Liver (tissue), 3 donors: ENCODE data around the gene ZNF334.

Experiments used
- EGR1 ChIP-seq, 2 donors: IDR thresholded peaks; 2 replicates each; pipeline ENCODE4 v1.6.1; 2016 to 2018; ENCODE audit warnings: antibody characterized with exemption in 2 of 2, low read depth in 2 of 2
- JUND ChIP-seq, 2 donors: IDR thresholded peaks; 2 replicates each; pipeline ENCODE4 v1.6.1; 2016; ENCODE audit warnings: antibody characterized with exemption in 2 of 2
- NR2F2 ChIP-seq: IDR thresholded peaks from 2 replicates; pipeline ENCODE4 v1.6.1; 2016; ENCODE audit warnings: antibody characterized with exemption
- RAD21 ChIP-seq, 2 donors: IDR thresholded peaks; 2 replicates each; pipeline ENCODE4 v1.6.1; 2016; ENCODE audit warnings: antibody characterized with exemption in 2 of 2, mild to moderate bottlenecking in 2 of 2
- TF ChIP-seq, protein P1 (sequence below): fragments of 150-350 bp; IDR thresholded peaks from 2 replicates; pipeline ENCODE4 v1.5.1; 2017; ENCODE audit warnings: improper control_type of control experiment, low read depth, low read length; ENCODE audit not compliant: missing input control
- TF ChIP-seq, protein P2 (sequence below): IDR thresholded peaks from 2 replicates; pipeline ENCODE4 v1.6.1; 2016; ENCODE audit warnings: antibody characterized with exemption
- TF ChIP-seq, protein P3 (sequence below): IDR thresholded peaks from 2 replicates; pipeline ENCODE4 v1.6.1; 2016; ENCODE audit warnings: antibody characterized with exemption
- TF ChIP-seq, protein P4 (sequence below): IDR thresholded peaks from 2 replicates; pipeline ENCODE4 v1.6.1; 2016; ENCODE audit warnings: antibody characterized with exemption, mild to moderate bottlenecking
- donor health status: healthy.
- donor health status: healthy.

DNA sequence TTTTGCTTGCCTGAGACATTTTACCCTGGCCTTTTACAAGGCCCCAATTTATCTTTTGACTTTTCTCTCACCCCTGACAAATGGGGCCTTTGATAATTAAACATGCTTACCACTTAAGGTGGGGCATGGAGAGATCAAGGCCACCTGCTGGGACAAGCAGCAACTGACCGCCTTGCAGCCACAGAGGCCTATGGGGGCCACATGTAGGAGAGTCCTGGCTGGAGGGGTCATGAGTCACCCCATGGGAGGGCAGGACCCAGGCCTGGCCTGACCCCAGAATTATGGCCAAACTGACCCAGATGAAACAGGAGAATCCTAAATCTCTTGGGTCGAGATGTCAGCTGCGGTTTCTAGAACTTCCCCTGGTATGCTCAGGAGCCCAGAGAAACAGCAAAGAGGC lies 45.6 kb upstream of the ZNF334 start:
- TF ChIP-seq, protein P1, sequence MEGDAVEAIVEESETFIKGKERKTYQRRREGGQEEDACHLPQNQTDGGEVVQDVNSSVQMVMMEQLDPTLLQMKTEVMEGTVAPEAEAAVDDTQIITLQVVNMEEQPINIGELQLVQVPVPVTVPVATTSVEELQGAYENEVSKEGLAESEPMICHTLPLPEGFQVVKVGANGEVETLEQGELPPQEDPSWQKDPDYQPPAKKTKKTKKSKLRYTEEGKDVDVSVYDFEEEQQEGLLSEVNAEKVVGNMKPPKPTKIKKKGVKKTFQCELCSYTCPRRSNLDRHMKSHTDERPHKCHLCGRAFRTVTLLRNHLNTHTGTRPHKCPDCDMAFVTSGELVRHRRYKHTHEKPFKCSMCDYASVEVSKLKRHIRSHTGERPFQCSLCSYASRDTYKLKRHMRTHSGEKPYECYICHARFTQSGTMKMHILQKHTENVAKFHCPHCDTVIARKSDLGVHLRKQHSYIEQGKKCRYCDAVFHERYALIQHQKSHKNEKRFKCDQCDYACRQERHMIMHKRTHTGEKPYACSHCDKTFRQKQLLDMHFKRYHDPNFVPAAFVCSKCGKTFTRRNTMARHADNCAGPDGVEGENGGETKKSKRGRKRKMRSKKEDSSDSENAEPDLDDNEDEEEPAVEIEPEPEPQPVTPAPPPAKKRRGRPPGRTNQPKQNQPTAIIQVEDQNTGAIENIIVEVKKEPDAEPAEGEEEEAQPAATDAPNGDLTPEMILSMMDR = no peak
- TF ChIP-seq, protein P2, sequence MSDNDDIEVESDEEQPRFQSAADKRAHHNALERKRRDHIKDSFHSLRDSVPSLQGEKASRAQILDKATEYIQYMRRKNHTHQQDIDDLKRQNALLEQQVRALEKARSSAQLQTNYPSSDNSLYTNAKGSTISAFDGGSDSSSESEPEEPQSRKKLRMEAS = no peak
- TF ChIP-seq RAD21 (IDR thresholded peaks at IDR 0.05) (no peak), JUND (IDR thresholded peaks at IDR 0.05) (no peak), EGR1 (IDR thresholded peaks at IDR 0.05; ENCODE audit: low read depth in 2 of 2) (no peak), NR2F2 (no peak)
- TF ChIP-seq, protein P3, sequence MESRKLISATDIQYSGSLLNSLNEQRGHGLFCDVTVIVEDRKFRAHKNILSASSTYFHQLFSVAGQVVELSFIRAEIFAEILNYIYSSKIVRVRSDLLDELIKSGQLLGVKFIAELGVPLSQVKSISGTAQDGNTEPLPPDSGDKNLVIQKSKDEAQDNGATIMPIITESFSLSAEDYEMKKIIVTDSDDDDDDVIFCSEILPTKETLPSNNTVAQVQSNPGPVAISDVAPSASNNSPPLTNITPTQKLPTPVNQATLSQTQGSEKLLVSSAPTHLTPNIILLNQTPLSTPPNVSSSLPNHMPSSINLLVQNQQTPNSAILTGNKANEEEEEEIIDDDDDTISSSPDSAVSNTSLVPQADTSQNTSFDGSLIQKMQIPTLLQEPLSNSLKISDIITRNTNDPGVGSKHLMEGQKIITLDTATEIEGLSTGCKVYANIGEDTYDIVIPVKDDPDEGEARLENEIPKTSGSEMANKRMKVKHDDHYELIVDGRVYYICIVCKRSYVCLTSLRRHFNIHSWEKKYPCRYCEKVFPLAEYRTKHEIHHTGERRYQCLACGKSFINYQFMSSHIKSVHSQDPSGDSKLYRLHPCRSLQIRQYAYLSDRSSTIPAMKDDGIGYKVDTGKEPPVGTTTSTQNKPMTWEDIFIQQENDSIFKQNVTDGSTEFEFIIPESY = no peak
- TF ChIP-seq, protein P4, sequence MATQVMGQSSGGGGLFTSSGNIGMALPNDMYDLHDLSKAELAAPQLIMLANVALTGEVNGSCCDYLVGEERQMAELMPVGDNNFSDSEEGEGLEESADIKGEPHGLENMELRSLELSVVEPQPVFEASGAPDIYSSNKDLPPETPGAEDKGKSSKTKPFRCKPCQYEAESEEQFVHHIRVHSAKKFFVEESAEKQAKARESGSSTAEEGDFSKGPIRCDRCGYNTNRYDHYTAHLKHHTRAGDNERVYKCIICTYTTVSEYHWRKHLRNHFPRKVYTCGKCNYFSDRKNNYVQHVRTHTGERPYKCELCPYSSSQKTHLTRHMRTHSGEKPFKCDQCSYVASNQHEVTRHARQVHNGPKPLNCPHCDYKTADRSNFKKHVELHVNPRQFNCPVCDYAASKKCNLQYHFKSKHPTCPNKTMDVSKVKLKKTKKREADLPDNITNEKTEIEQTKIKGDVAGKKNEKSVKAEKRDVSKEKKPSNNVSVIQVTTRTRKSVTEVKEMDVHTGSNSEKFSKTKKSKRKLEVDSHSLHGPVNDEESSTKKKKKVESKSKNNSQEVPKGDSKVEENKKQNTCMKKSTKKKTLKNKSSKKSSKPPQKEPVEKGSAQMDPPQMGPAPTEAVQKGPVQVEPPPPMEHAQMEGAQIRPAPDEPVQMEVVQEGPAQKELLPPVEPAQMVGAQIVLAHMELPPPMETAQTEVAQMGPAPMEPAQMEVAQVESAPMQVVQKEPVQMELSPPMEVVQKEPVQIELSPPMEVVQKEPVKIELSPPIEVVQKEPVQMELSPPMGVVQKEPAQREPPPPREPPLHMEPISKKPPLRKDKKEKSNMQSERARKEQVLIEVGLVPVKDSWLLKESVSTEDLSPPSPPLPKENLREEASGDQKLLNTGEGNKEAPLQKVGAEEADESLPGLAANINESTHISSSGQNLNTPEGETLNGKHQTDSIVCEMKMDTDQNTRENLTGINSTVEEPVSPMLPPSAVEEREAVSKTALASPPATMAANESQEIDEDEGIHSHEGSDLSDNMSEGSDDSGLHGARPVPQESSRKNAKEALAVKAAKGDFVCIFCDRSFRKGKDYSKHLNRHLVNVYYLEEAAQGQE = no peak
